Panc1 (cell line): Measurements from ENCODE around the gene BCL2.

ENCODE experiments used
- CTCF ChIP-seq: fragments of 450-650 bp; IDR thresholded peaks from 2 replicates; pipeline ENCODE4 v1.5.1; 2017; ENCODE audit warnings: mild to moderate bottlenecking
- POLR2AphosphoS5 ChIP-seq: IDR thresholded peaks from 2 replicates; pipeline ENCODE4 v1.6.1; 2012; ENCODE audit warnings: mild to moderate bottlenecking, low read depth, low read length, moderate library complexity
- REST ChIP-seq, 2 experiments: IDR thresholded peaks; 2 replicates each; pipeline ENCODE4 v1.6.1; 2011 to 2012; ENCODE audit warnings: low read depth in 2 of 2, control low read depth in 1 of 2, low read length in 1 of 2, mild to moderate bottlenecking in 1 of 2, moderate library complexity in 1 of 2; ENCODE audit not compliant: insufficient read depth in 1 of 2
- SIN3A ChIP-seq: IDR thresholded peaks from 2 replicates; pipeline ENCODE4 v1.6.1; 2012; ENCODE audit warnings: low read depth, mild to moderate bottlenecking, low read length, moderate library complexity, borderline replicate concordance; ENCODE audit not compliant: insufficient read depth
- TCF7L2 ChIP-seq: IDR thresholded peaks from 2 replicates; pipeline ENCODE4 v1.6.1; 2011; ENCODE audit warnings: mild to moderate bottlenecking, low read depth, low read length, inconsistent platforms

- TF ChIP-seq POLR2AphosphoS5 (no peak), CTCF (no peak), TCF7L2 (no peak), REST (IDR thresholded peaks at IDR 0.05; ENCODE audit: insufficient read depth in 1 of 2, low read depth in 2 of 2, low read length in 1 of 2) (no peak), SIN3A (no peak)
Measured at GRCh38 chr18:63155910-63156773, 163.4 kb downstream of the BCL2 start.
